GM10847 (cell line): Measurements from ENCODE around the gene PAX7.

Experiments
- POLR2A ChIP-seq: IDR thresholded peaks from 2 replicates; pipeline ENCODE4 v1.6.1; 2011; ENCODE audit not compliant: insufficient read length; ENCODE audit errors: extremely low read depth

Gene PAX7

GRCh38 chr1:18645747-18646090, 15.1 kb downstream of the PAX7 start:
- TF ChIP-seq POLR2A, result no peak

DNA sequence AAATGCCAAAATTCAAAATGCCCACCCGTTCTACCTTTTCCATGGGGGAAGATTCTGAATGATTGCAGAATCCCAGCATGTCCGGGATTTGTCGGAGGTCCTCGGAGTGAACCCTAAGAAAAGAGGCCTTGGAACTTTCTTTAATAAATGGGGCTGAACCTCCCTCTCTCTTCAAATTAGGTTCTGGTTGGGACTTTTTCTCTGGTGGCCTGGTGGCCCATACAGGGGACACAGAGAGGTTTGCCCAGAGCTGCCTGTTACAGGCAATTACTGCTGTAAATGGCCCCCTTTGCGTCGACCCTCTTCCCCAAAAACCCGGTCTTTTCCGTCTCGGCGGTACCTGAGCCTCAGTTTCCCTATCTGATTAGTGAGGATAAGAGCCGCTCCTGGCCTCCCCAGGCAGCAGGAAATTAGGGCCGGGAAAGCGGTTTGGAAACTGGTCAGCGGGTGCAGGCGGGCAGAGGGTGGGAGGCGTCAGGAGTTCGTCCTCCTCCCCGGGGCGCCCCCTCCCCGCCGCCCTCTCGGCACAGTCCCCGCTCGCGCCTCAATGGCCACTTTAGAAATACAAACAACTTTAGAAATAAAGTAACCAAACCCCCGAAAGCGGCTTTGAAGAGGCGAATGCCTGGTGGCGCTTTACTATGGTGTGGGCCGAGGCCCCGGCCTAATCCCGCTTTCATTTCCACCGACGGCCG, 15.6 kb downstream of the PAX7 start:
- no peak for TF ChIP-seq POLR2A

- no peak for TF ChIP-seq POLR2A
Observed at GRCh38 chr1:18646786-18647410, 16.3 kb downstream of the PAX7 start.

DNA sequence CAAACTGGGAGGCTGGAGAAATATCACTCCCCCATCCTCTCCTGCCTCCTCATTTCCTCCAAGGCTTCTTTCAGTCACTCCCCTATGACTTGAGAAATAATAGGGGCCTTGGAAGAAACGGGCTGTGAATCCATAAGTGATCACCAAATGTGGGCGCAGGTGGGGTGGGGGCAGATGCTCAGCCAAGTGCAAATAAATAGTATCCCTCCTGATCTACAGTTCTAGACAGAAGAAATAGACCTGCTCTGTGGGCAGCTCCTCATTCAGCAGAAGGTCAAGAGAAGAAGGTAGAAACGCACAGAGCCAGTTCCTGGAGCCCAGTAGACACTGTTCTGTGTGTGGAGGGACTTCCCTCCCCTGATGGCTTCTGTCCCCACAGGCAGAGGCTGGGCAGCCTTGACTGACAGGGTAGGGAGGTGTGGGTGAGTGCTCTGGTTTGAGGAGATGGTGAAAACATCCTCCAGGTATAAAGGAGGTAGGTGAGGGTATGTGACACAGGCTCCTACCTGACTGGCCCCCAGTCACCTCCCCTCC, 17.1 kb downstream of the PAX7 start:
- TF ChIP-seq POLR2A, result no peak

- TF ChIP-seq POLR2A, result no peak
Observed at GRCh38 chr1:18649693-18650370, 19.2 kb downstream of the PAX7 start.

- TF ChIP-seq POLR2A, result no peak
Observed at GRCh38 chr1:18651713-18652112, 21.1 kb downstream of the PAX7 start.

GRCh38 chr1:18652791-18653190, 22.1 kb downstream of the PAX7 start:
- no peak for TF ChIP-seq POLR2A

- no peak for TF ChIP-seq POLR2A
Observed at GRCh38 chr1:18653367-18653766, 22.7 kb downstream of the PAX7 start.

- TF ChIP-seq POLR2A, result no peak
Observed at GRCh38 chr1:18653916-18654315, 23.3 kb downstream of the PAX7 start.

DNA sequence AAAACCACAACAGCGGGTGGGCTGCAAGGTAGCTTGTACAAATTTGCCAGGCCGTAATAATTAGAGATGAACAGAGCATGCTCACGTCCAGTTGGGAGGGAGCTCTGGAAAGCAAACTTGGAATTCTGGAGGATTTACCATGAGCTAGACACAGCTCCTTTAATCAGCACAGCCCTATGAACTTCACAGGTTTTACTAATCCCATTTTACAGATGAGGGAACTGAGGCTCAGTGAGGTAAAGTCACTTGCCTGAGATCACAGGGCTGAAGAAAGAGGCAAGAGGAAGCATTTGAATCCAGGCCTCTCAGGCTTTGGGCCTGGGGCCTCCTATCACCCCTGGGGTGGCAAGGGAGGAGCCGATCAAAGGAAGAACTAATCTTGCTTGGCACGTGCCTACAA, 24.0 kb downstream of the PAX7 start:
- TF ChIP-seq POLR2A, result no peak

- TF ChIP-seq POLR2A, result no peak
Observed at GRCh38 chr1:18657506-18658201, 27.0 kb downstream of the PAX7 start.

- TF ChIP-seq POLR2A, result no peak
Observed at GRCh38 chr1:18658831-18659230, 28.2 kb downstream of the PAX7 start.

DNA sequence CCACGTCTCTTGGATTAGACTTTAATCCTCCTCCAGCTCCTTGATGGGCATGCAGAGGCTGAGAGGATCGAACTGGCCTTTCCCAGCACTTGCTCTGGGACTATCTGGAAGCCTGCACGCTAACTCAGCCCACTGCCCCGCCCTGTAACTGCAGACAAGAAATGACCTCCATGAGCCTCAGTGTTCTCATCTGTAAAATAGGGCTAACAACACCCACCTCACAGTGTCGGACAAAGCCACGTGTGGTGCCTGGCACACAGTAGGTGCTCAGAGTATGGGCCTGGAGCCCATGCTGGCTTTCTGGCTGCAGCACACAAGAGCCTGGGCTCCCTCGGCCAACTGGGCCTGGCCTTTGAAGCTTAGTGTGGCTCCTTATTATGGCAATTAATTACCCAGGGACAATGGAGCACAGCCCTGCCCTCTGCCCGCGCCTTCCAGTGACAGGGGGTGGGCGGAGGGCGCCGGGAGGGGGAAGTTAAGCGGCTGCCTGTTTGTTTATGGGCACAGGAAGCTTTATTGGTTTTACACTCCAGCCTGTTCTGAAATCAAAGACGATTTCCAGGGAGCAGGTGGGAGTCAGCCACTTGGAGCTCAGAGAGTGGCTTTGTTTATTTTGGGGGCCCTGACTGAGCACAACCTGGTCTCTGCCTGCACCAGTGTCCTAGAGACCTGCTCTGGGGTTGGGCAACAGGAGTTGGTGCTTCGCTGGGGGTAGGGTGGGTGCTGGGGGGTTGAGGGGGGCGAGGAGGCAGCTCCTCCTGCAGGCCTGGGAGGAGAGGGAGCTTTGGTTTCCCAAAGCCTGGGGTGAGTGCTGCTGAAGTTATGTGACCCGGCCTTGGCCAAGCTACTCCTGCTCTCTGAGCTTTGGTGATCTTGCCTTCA, 31.0 kb downstream of the PAX7 start:
- TF ChIP-seq POLR2A, result no peak

DNA sequence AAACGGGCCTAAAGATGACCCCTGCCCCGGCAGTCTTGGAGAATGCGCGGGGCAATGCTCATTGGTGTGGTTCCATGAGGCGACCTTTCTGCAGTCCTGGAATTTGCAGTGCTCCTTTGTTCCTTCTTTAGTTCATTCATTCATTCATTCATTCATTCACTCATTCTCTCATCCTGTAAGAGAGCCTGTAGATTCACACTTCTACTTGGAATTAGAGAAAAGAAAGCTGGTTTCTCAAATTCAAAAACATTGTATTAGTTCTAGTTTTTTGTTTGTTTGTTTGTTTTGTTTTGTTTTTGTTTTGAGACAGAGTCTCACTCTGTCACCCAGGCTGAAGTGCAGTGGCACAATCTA, 31.6 kb downstream of the PAX7 start:
- no peak for TF ChIP-seq POLR2A

DNA sequence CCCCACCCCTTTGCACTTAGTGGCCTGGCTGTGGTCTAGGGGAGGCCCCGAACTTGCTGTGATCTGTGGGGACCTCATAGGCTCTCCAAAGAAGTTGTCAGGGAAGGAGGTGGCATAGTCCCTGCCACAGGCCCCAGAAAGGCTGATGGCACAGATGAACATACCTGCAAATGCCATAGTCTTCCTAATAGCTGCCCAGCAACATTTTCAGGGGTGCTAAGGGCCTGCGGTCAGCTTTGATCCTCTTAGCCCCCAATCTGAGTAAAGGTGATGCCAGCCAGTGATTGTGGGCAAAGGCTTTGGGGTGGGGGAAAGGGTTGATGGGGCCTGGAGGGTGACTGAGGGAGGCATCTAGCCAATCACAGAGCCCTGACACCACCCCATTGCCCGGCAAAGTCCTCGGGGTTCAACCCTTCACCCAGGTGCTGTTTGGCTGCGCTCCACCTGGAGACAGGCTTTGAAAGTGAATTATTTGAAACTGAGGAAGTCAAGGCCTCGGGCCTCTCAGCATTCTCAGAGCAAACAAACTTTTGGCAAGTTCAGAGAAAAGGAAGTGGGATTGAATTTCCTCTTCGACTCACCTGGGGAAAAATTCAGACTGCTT, 35.8 kb downstream of the PAX7 start:
- TF ChIP-seq POLR2A, result no peak

- TF ChIP-seq POLR2A, result no peak
Observed at GRCh38 chr1:18667333-18667732, 36.7 kb downstream of the PAX7 start.
